Daoy (cell line): ENCODE data around the gene GPATCH2. TPM values are rescaled to one million over a fixed set of nuclear protein-coding genes. Genes with fewer than 3 reads are reported as not detected.
"Not testable (repeated sequence)": the region's sequence is repeated elsewhere in the genome, so short reads cannot be mapped to it uniquely, and the experiment has no call there.

ENCODE experiments used
- DNase-seq: peaks from one replicate; pipeline ENCODE4 v3.0.0-alpha.2; 2015; ENCODE audit warnings: low read depth
- total RNA-seq: library from RNA; depleted of rRNA; stranded (reverse); fragments of >200 nt; shearing (Covaris generic); gene quantifications from 2 replicates; pipeline ENCODE4 v1.2.3, GENCODE V29; 2014

Gene GPATCH2
- total RNA-seq, 1 experiment from 2014 or later = 12.3 TPM

GRCh38 chr1:217525773-217526490 is 105.0 kb downstream of the GPATCH2 start:
- DNase-seq = no peak

GRCh38 chr1:217524787-217525520 is 105.9 kb downstream of the GPATCH2 start:
- no peak for DNase-seq

GRCh38 chr1:217523921-217524320 is 107.0 kb downstream of the GPATCH2 start:
- DNase-seq = not testable (repeated sequence)

- DNase-seq = no peak
Observed at GRCh38 chr1:217522277-217522676, 108.6 kb downstream of the GPATCH2 start.

GRCh38 chr1:217521317-217521716 is 109.6 kb downstream of the GPATCH2 start:
- no peak for DNase-seq

- DNase-seq = peak; percentile 39
Observed at GRCh38 chr1:217506878-217507277, 124.0 kb downstream of the GPATCH2 start.

GRCh38 chr1:217498209-217498608 is 132.7 kb downstream of the GPATCH2 start:
- no peak for DNase-seq

- DNase-seq = no peak
Observed at GRCh38 chr1:217495249-217495648, 135.6 kb downstream of the GPATCH2 start.

- no peak for DNase-seq
Observed at GRCh38 chr1:217494767-217495166, 136.1 kb downstream of the GPATCH2 start.

GRCh38 chr1:217493290-217493689 is 137.6 kb downstream of the GPATCH2 start:
- DNase-seq = no peak

- DNase-seq = no peak
Observed at GRCh38 chr1:217484871-217485270, 146.0 kb downstream of the GPATCH2 start.

- peak; percentile 84 for DNase-seq
Observed at GRCh38 chr1:217482356-217483102, 148.4 kb downstream of the GPATCH2 start.

- no peak for DNase-seq
Observed at GRCh38 chr1:217478450-217478849, 152.4 kb downstream of the GPATCH2 start.

GRCh38 chr1:217472915-217473314 is 158.0 kb downstream of the GPATCH2 start:
- DNase-seq = no peak

GRCh38 chr1:217471403-217471802 is 159.5 kb downstream of the GPATCH2 start:
- DNase-seq = no peak

- no peak for DNase-seq
Observed at GRCh38 chr1:217469983-217470382, 160.9 kb downstream of the GPATCH2 start.

- DNase-seq = no peak
Observed at GRCh38 chr1:217465102-217465501, 165.8 kb downstream of the GPATCH2 start.

GRCh38 chr1:217462666-217463065 is 168.2 kb downstream of the GPATCH2 start:
- no peak for DNase-seq

- no peak for DNase-seq
Observed at GRCh38 chr1:217462159-217462558, 168.7 kb downstream of the GPATCH2 start.

- DNase-seq = no peak
Observed at GRCh38 chr1:217457016-217457415, 173.9 kb downstream of the GPATCH2 start.

- DNase-seq = no peak
Observed at GRCh38 chr1:217456261-217456660, 174.6 kb downstream of the GPATCH2 start.

- no peak for DNase-seq
Observed at GRCh38 chr1:217453816-217454215, 177.1 kb downstream of the GPATCH2 start.

- no peak for DNase-seq
Observed at GRCh38 chr1:217449370-217449769, 181.5 kb downstream of the GPATCH2 start.
